Measurements from ENCODE around the gene POMT1.

GRCh38 chr9:131528886-131529505 is 26.3 kb downstream of the POMT1 start:
- TF ChIP-seq CTCF (IDR thresholded peaks at IDR 0.05) (no peak), POLR2AphosphoS5 (IDR thresholded peaks at IDR 0.05) (no peak), EP300 (IDR thresholded peaks at IDR 0.05) (no peak), POLR2A (IDR thresholded peaks at IDR 0.05) (no peak)

Measured in upper lobe of left lung (tissue), 4 donors.